AG09319 (cell line): ENCODE data around the gene IGSF23.

ENCODE experiments used
- DNase-seq: peaks from one replicate; pipeline ENCODE4 v3.0.0-alpha.2; 2010; ENCODE audit warnings: low read depth; ENCODE audit errors: extremely low read depth
- TF ChIP-seq, protein P1 (sequence below): IDR thresholded peaks from 2 replicates; pipeline ENCODE4 v1.5.1; 2011; ENCODE audit warnings: low read depth, mild to moderate bottlenecking, inconsistent platforms, low read length, moderate library complexity

IGSF23 gene

DNA sequence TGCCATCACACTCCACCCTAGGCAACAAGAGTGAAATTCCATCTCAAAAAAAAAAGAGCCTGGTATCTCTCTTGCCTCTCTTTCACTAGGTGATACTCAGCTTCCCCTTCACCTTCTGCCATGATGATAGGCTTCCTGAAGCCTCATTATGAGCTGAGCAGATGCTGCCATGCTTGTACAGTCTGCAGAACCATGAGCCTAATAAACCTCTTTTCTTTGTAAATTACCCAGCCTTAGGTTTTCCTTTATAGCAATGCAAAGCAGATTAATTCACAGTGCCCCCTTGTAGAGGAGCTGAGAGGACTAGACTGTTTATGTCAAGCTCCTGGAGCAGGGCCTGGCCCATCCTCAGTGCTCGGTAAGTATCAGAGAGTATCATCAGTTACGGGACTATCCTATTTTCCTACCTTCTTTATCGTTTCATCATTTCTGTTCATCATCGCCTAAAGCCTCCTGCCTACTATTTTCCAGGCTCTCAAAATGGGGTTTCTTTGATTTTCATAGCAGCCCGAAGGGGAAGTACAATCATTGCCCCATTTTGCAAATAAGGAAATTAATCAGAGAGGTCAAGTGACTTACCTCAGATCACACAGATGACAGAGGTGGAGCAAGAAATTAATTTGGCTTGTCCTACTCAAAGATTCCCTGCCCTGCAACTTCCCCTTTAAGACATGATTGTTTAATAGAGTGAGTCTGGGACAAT is 33.5 kb upstream of the IGSF23 start:
- TF ChIP-seq, protein P1, sequence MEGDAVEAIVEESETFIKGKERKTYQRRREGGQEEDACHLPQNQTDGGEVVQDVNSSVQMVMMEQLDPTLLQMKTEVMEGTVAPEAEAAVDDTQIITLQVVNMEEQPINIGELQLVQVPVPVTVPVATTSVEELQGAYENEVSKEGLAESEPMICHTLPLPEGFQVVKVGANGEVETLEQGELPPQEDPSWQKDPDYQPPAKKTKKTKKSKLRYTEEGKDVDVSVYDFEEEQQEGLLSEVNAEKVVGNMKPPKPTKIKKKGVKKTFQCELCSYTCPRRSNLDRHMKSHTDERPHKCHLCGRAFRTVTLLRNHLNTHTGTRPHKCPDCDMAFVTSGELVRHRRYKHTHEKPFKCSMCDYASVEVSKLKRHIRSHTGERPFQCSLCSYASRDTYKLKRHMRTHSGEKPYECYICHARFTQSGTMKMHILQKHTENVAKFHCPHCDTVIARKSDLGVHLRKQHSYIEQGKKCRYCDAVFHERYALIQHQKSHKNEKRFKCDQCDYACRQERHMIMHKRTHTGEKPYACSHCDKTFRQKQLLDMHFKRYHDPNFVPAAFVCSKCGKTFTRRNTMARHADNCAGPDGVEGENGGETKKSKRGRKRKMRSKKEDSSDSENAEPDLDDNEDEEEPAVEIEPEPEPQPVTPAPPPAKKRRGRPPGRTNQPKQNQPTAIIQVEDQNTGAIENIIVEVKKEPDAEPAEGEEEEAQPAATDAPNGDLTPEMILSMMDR, result no peak
- DNase-seq, result no peak

DNA sequence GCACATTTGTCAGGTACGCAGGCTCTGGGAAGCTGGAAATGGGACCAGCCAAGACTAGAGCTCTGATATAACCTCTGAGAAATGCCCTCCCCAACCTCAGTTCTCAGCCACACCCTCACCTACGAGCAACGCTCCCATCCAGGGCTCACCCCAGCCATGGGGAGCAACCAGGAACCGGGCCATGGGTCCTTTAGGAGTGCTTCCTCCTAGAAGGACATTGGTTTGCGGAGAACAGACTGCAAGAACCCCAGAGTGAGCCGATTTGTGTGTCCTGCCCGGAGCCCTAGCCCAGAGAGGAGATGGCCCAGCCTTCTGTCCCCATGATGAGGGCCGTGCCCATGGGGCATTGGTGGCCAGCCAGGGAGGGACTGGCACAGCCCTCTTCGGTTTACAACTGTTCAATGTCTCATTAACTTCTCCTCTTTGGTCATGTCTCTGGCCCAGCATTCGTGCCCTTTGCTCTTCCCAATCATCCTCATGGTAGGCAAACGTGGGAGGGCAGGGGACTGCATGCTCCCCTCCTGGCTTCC is 32.9 kb upstream of the IGSF23 start:
- DNase-seq, result no peak
- TF ChIP-seq, protein P1, result no peak

DNA sequence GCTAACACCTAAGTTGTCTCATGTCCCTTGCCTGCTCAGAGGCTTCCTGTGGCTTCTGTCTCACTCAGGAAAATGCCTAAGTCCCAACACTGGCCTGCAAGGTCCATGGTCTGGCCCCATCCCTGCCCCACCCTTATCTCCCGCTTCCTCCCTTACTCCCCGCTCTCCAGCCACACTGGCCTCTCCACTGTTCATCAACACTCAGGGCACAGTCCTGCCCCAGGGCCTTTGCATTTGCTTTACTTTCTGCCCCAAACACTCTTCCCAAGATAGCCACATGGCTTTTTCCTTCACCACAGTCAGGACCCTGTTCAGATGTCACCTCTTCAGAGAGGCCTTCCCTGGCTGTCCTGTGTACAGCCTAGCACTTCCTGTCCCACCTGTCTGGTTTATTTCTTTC is 32.1 kb upstream of the IGSF23 start:
- TF ChIP-seq, protein P1, result no peak
- no peak for DNase-seq

DNA sequence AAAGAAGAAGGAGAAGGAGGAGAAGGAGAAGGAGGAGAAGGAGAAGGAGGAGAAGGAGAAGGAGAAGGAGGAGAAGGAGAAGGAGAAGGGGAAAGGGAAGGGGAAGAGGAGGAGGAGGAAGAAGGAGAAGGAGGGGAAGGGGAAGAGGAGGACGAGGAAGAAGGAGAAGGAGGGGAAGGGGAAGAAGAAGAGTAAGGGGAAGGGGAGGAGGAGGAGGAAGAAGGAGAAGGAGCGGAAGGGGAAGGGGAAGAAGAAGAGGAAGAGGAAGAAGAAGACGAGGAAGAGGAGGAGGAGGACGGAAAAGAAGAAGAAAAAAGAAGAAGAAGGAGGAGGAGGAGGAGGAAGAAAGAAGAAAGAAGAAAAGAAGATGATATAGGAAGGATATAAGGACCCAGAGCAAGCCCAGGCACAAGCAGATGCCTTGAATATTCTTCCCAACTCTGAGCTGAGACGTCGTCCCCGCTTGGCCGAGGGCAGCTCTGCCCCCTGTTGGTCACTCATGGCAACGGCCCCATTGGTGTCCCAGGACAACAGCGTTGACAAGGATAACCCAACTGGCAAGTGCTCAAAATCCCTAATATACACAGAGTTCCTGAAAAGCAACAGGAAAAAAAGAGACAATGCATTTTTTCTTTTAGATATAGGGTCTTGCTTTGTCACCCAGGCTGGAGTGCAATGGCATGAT is 30.6 kb upstream of the IGSF23 start:
- no peak for DNase-seq
- TF ChIP-seq, protein P1, result peak; percentile 46

DNA sequence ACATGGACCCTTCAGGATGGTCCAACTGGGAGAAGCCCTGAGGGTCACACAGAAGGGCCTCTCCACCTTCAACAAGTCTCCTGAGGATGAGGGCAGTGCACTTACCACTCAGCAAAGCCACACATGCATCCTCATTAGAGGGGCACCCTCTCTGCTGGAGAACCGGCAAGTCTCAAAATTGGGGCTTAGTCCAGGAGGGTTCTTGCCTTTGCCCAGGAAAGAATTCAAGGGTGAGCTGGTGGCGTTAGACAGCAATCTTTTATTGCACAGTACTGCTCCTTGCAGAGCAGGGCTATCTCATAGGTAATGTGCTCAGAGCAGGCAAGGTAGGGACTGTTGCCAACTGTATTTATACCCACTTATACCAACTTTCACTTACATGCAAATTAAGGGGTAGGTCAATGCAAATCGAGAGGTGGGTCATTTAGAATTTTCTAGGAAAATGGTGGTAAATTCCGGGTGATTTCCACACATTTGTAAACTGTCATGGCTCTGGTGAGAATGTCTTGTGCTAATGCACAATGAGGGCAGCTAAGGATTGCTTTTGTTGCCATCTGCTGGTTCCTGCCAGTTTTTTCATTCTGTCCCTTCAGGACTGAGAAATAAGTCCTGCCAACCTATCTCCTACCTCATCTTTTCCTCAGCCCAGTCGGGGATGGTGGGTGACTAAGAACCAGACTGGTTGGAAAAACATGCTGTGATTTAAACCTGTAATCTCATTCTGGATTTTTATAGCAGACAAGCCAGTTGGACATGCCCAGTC is 27.8 kb upstream of the IGSF23 start:
- TF ChIP-seq, protein P1, result no peak; the same call in none of the 2 replicates
- no peak for DNase-seq

DNA sequence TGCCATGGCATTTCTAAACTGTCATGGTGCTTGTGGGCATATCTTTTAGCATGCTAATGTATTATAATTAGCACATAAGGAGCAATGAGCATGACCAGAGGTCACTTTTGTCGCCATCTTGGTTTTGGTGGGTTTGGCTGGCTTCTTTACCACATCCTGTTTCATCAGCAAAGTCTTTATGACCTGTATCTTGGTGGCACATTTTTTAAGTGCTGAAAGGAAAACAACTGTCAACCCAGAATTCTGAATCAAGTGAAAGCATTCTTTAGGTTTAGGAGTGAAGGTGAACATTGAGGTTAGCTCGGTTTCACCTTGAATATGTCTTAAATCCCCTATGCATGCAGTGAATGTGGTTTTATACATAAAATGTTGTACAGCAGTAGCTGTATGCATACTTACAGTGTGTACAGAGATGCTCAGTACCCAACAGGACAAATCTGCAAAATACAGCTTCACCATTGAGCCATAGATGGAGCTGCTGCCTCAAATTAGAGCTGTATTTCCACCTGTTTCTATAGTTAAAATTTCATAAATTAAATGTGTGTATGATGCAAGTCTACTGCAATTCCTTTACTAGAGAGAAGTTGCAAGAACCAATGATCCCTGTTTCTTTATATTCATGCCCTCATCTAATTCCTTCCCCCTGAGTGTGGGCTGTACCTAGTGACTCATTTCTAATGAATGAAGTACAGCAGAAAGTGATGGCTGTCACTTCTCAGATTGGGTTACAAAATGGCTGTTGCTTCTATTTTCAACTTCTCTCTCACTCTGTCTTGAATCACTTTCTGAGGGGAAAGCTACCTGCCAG is 25.2 kb upstream of the IGSF23 start:
- TF ChIP-seq, protein P1, result peak; percentile 60
- DNase-seq, result peak; percentile 87
